DOHH2 (cell line): Measurements from ENCODE around the gene LMOD3.

Experiments used
- CTCF ChIP-seq: fragments of 200-600 bp; sonication (generic); IDR thresholded peaks from one replicate; pipeline ENCODE4 v1.5.1; 2014; ENCODE audit warnings: antibody characterized with exemption, mild to moderate bottlenecking, low read depth, low read length; ENCODE audit not compliant: poor library complexity, severe bottlenecking
- EZH2phosphoT487 ChIP-seq: fragments of 200-600 bp; sonication (generic); IDR thresholded peaks from 2 replicates; pipeline ENCODE4 v1.6.1; 2017; ENCODE audit warnings: borderline replicate concordance, mild to moderate bottlenecking, antibody characterized with exemption, low read length, moderate library complexity, mixed read lengths

DNA sequence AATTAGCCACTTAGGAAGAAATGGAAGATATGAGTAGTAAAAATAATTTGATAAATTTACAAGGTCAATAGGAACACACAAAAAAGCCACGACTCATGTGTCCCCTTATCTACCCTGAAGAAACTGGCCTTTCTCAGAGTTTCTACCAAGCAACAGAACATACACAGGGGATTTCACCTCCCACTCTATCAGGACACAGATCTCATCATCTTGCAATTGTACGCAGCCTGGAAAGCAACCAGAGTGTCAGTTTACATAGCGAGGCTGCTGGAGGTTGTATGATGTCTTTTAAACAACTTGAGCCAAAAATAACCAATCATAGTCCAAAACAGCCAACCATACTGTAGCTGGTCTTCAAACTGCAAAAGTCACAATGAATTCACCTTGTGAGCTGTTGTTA lies 19.7 kb upstream of the LMOD3 start:
- TF ChIP-seq CTCF (no peak), EZH2phosphoT487 (no peak)
